SU-DHL-6 (cell line): ENCODE results near the gene KCNH4.

ENCODE experiments used
- H2AFZ ChIP-seq: fragments of 200-600 bp; sonication (generic); 2 replicates; pipeline ENCODE4 v1.6.1; 2014; ENCODE audit warnings: low read depth, mild to moderate bottlenecking, moderate library complexity, mixed read lengths, antibody characterized with exemption, low read length; ENCODE audit not compliant: severe bottlenecking
- H3F3A ChIP-seq: fragments of 200-600 bp; shearing (Covaris generic); 2 replicates; pipeline ENCODE4 v1.6.0; 2016; ENCODE audit warnings: antibody characterized with exemption, mild to moderate bottlenecking; ENCODE audit not compliant: insufficient read depth
- H3K27ac ChIP-seq: fragments of 200-600 bp; sonication (generic); 2 replicates; pipeline ENCODE4 v1.5.1; 2016; ENCODE audit warnings: low read depth, mild to moderate bottlenecking, low read length, moderate library complexity, mixed read lengths
- H3K27me3 ChIP-seq: fragments of 200-600 bp; sonication (generic), shearing (Covaris generic); 2 replicates; pipeline ENCODE4 v1.6.0; 2014; ENCODE audit warnings: mild to moderate bottlenecking, low read length
- H3K36me3 ChIP-seq: fragments of 200-600 bp; sonication (generic); 2 replicates; pipeline ENCODE4 v1.6.1; 2014; ENCODE audit warnings: mild to moderate bottlenecking, low read length, mixed read lengths
- H3K4me2 ChIP-seq: fragments of 300-600, 200-600 bp; shearing (Covaris generic), sonication (generic); 2 replicates; pipeline ENCODE4 v1.6.0; 2014; ENCODE audit warnings: low read length, low read depth, mild to moderate bottlenecking; ENCODE audit not compliant: poor library complexity, severe bottlenecking
- H3K4me3 ChIP-seq: fragments of 200-600 bp; sonication (generic); 2 replicates; pipeline ENCODE4 v1.5.1; 2014; ENCODE audit warnings: antibody characterized with exemption, low read length, mild to moderate bottlenecking, mixed read lengths; ENCODE audit not compliant: insufficient read depth, poor library complexity, severe bottlenecking
- H3K79me2 ChIP-seq: fragments of 200-600 bp; sonication (generic); 2 replicates; pipeline ENCODE4 v1.6.1; 2014; ENCODE audit warnings: mild to moderate bottlenecking, low read length, moderate library complexity; ENCODE audit not compliant: insufficient read depth
- H3K9ac ChIP-seq: fragments of 200-600 bp; sonication (generic); 2 replicates; pipeline ENCODE4 v1.7.0; 2014; ENCODE audit warnings: mild to moderate bottlenecking, low read length
- H3K9me2 ChIP-seq: fragments of 200-600 bp; sonication (generic); replicated peaks from 2 replicates; pipeline ENCODE4 v1.6.1; 2014; ENCODE audit warnings: low read length; ENCODE audit not compliant: insufficient read depth
- H3K9me3 ChIP-seq: fragments of 200-600 bp; sonication (generic); 2 replicates; pipeline ENCODE4 v1.6.1; 2014; ENCODE audit warnings: low read length, mixed read lengths; ENCODE audit not compliant: insufficient read depth
- H4K20me1 ChIP-seq: fragments of 200-600 bp; sonication (generic); 2 replicates; pipeline ENCODE4 v1.6.1; 2014; ENCODE audit warnings: low read depth, mild to moderate bottlenecking, antibody characterized with exemption, low read length, moderate library complexity, mixed read lengths
- CTCF ChIP-seq: fragments of 200-600 bp; sonication (generic); IDR thresholded peaks from one replicate; pipeline ENCODE4 v1.5.1; 2017; ENCODE audit warnings: antibody characterized with exemption, mild to moderate bottlenecking, low read length, moderate library complexity; ENCODE audit not compliant: insufficient read depth, poor library complexity, severe bottlenecking
- EZH2phosphoT487 ChIP-seq: fragments of 200-600 bp; sonication (generic), shearing (Covaris generic); conservative IDR thresholded peaks from 2 replicates; pipeline ENCODE4 v1.6.1; 2018; ENCODE audit warnings: mild to moderate bottlenecking, antibody characterized with exemption, low read length, moderate library complexity, mixed read lengths

The KCNH4 gene

GRCh38 chr17:42181851-42182207 is 887 bp upstream of the KCNH4 start:
- no peaks in the 10 kb centered on the region for H3K27me3 ChIP-seq
- H3K9me3 ChIP-seq, result no peaks in the 10 kb centered on the region
- no peaks in the 10 kb centered on the region for H4K20me1 ChIP-seq
- no peak overlapping the region for H3K27ac ChIP-seq
- H3K4me3 ChIP-seq, result no peak overlapping the region
- H2AFZ ChIP-seq, result no peak overlapping the region
- H3K9me2 ChIP-seq, result no peaks in the 10 kb centered on the region
- no peaks in the 10 kb centered on the region for H3K79me2 ChIP-seq
- TF ChIP-seq CTCF (no peak), EZH2phosphoT487 (no peak)
- H3K36me3 ChIP-seq, result no peaks in the 10 kb centered on the region
- peak overlapping the region; percentile 38; the same call in 1 of the 2 replicates for H3K9ac ChIP-seq
- peak overlapping the region; percentile 64 for H3K4me2 ChIP-seq
- H3F3A ChIP-seq, result peaks cover 16% of the 10 kb centered on the region

- Histone ChIP-seq H3K4me3 (peak overlapping the region; percentile 53), H3K9me3 (no peaks in the 10 kb centered on the region), H3K79me2 (no peaks in the 10 kb centered on the region), H3K27ac (no peak overlapping the region), H4K20me1 (no peaks in the 10 kb centered on the region), H3K4me2 (peak overlapping the region; percentile 64), H2AFZ (peak overlapping the region; percentile 36), H3K9ac (peak overlapping the region; percentile 38), H3K9me2 (no peaks in the 10 kb centered on the region), H3K27me3 (no peaks in the 10 kb centered on the region), H3K36me3 (no peaks in the 10 kb centered on the region), H3F3A (peaks cover 16% of the 10 kb centered on the region)
- no peak for TF ChIP-seq CTCF
- TF ChIP-seq EZH2phosphoT487, result no peak
These were observed 476 bp downstream of the KCNH4 start for GRCh38 chr17:42180411-42180921.

- H3K27me3 ChIP-seq, result no peaks in the 10 kb centered on the region
- no peaks in the 10 kb centered on the region for H4K20me1 ChIP-seq
- no peaks in the 10 kb centered on the region for H3K9me3 ChIP-seq
- H3K9ac ChIP-seq, result no peak overlapping the region
- TF ChIP-seq CTCF, result no peak
- TF ChIP-seq EZH2phosphoT487, result no peak
- peak overlapping the region; percentile 64 for H3K4me2 ChIP-seq
- H3K27ac ChIP-seq, result no peak overlapping the region
- no peak overlapping the region for H3K4me3 ChIP-seq
- no peak overlapping the region for H2AFZ ChIP-seq
- no peaks in the 10 kb centered on the region for H3K9me2 ChIP-seq
- H3F3A ChIP-seq, result peaks cover 15% of the 10 kb centered on the region
- no peaks in the 10 kb centered on the region for H3K36me3 ChIP-seq
- no peaks in the 10 kb centered on the region for H3K79me2 ChIP-seq
These were observed 981 bp downstream of the KCNH4 start for GRCh38 chr17:42179911-42180410.
